Nasal cavity respiratory epithelium epithelial cell of viscerocranial mucosa (primary cell): ENCODE results near the gene SUPT7L. TPM values are rescaled to one million over a fixed set of nuclear protein-coding genes. Genes with fewer than 3 reads are reported as not detected.

Experiments
- total RNA-seq: library from RNA; depleted of rRNA; stranded (reverse); fragments of >200 nt; gene quantifications from 2 replicates; pipeline ENCODE4 v1.2.3, GENCODE V29; 2014

The SUPT7L gene, protein sequence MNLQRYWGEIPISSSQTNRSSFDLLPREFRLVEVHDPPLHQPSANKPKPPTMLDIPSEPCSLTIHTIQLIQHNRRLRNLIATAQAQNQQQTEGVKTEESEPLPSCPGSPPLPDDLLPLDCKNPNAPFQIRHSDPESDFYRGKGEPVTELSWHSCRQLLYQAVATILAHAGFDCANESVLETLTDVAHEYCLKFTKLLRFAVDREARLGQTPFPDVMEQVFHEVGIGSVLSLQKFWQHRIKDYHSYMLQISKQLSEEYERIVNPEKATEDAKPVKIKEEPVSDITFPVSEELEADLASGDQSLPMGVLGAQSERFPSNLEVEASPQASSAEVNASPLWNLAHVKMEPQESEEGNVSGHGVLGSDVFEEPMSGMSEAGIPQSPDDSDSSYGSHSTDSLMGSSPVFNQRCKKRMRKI
- total RNA-seq: 14.7 and 18.9 TPM in 2 replicates

DNA sequence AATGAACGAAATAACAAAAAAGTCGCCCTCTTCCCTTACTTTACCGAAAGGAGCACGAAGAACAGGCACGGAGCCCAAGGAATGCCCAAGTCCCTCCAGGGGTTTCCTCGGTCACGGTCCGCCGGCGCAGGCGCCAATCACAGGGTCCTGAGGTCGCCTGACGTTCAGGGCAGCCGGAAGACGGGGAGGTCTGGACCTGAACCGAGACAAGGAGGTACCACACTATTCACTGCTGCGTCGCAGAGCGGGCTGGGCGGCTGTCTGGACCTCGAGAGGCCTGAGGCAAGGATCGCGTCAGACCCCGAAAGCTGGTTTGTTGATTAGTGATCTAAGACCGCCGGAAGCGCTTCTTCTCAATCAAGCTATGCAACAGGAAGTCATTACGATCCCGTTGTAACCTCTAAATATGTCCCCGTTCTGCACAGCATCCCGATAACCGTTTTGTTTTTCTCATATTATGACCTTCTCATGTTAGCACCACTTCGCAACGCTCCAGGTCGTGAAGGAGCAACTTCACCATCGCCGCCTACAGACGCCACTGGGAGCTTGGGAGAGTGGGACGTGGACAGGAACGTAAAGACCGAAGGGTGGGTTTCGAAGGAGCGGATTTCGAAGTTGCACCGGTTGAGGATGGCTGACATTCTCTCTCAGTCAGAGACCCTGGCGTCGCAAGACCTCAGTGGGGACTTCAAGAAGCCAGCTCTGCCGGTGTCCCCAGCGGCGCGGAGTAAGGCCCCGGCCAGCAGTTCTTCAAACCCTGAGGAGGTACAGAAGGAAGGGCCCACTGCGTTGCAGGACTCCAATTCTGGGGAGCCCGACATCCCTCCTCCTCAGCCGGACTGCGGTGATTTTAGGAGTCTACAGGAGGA is at the start of gene SUPT7L, which contains the start of gene SLC4A1AP:
TSS of gene SUPT7L (minus strand) at position 330 of the 869 bp plus-strand sequence. CDS start 1,422 bp downstream, outside the sequence.
TSS of gene SLC4A1AP (plus strand) at position 605 of the 869 bp plus-strand sequence. CDS start at position 631, 26 bp downstream.

DNA sequence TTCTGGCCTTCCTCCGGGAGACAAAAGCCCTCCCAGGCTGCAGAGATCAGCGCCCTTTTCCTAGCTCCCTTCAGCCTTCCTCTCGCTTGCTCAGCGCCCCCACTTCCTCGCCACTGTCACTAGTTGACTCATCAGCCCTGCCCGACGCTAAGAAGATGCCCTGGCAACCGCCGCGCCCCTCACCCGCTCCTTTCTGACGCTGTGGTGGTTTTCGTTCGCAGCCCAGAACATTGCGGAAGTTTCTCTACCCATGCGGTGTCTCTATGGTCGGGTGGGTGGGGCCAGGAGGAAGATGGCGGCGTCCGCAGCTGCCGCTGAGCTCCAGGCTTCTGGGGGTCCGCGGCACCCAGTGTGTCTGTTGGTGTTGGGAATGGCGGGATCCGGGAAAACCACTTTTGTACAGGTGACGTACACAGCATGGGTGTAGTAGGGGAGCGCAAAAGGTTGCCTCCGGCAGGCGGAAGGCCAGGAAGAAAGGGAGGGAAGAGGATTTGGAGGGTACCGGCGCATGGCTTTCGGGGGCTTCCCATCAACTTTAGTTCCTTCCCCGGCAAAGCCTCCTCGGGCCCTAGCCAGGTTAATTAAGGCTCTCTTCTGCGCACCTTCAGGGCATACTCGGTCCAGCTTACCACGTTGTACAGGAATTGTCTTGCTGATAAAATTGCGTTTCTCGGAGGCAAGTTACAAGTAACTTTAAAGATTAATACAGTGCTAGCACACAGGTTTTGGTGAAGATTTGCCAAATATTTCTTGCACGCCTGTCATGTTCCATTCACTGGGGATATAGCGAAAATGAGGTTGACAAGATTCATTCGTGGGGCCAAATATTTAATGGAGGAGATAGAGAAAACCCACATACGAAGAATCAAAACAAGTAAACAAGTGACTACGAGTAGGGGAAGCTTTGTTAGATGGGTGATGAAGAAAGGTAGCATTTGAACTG is 34.4 kb downstream of the SUPT7L start, which contains the start of the genes CCDC121 and GPN1:
TSS of gene CCDC121 (minus strand) at position 246 of the 943 bp plus-strand sequence. CDS start 1,213 bp downstream, outside the sequence.
TSS of gene GPN1 (plus strand) at position 284 of the 943 bp plus-strand sequence. CDS start at position 293, 9 bp downstream.

Other genes with a start within 250 kb of the SUPT7L start
- 103 and 125 TPM in 2 replicates for gene NRBP1, start 235.0 kb downstream of the SUPT7L start, total RNA-seq
- 13.3 and 13.9 TPM in 2 replicates for gene KRTCAP3, start 221.2 kb downstream of the SUPT7L start, total RNA-seq
- gene IFT172, start 173.9 kb downstream of the SUPT7L start, total RNA-seq: 5.1 and 11.4 TPM in 2 replicates
- gene FNDC4, start 168.4 kb downstream of the SUPT7L start, total RNA-seq: 2.8 and 6.8 TPM in 2 replicates
- under 0.01 TPM in 1 of 2 replicates, not detected in the other for gene GCKR, start 166.8 kb downstream of the SUPT7L start, total RNA-seq
- 3.8 and 11.0 TPM in 2 replicates for gene ZNF512, start 80.6 kb downstream of the SUPT7L start, total RNA-seq
- gene CCDC121, start 34.6 kb downstream of the SUPT7L start, total RNA-seq: 0.68 and 1.2 TPM in 2 replicates
- gene GPN1, start 34.6 kb downstream of the SUPT7L start, total RNA-seq: 40.2 and 40.3 TPM in 2 replicates
- 34.1 and 40.3 TPM in 2 replicates for gene SLC4A1AP, start 275 bp upstream of the SUPT7L start, total RNA-seq
- gene MRPL33, start 108.1 kb upstream of the SUPT7L start, total RNA-seq: 26.3 and 58.6 TPM in 2 replicates
- gene RBKS, start 226.8 kb upstream of the SUPT7L start, total RNA-seq: 0.71 and 1.7 TPM in 2 replicates
- 9.9 and 17.5 TPM in 2 replicates for gene BABAM2, start 227.1 kb upstream of the SUPT7L start, total RNA-seq